Activated naive CD4-positive, alpha-beta T cell treated with anti-CD3 and anti-CD28 coated beads for 36 hours (primary cell): Measurements from ENCODE around the gene PODXL. TPM values are rescaled to one million over a fixed set of nuclear protein-coding genes. Genes with fewer than 3 reads are reported as not detected.
"Not testable (repeated sequence)": the region's sequence is repeated elsewhere in the genome, so short reads cannot be mapped to it uniquely, and the experiment has no call there.

Experiments used
- CTCF ChIA-PET: fragments of 350-600 bp; sonication (Branson Sonifier 250); formaldehyde crosslinking; loops from one replicate; lab custom pipeline; 2021; ENCODE audit warnings: antibody characterized with exemption; lab: Charles Lee
- DNase-seq: peaks from one replicate; pipeline ENCODE4 v3.0.0-alpha.2; 2020
- H3K27ac Mint-ChIP-seq: one replicate; pipeline ENCODE4 v1.8.0; 2021; ENCODE audit warnings: mild to moderate bottlenecking, mixed read lengths
- H3K27me3 Mint-ChIP-seq: one replicate; pipeline ENCODE4 v1.8.0; 2021; ENCODE audit warnings: low read depth, mixed read lengths
- H3K36me3 Mint-ChIP-seq: one replicate; pipeline ENCODE4 v1.8.0; 2021; ENCODE audit warnings: low read depth, mixed read lengths
- H3K4me1 Mint-ChIP-seq: one replicate; pipeline ENCODE4 v1.8.0; 2021; ENCODE audit warnings: low read depth, mixed read lengths
- H3K4me3 Mint-ChIP-seq: one replicate; pipeline ENCODE4 v1.8.0; 2021; ENCODE audit warnings: mild to moderate bottlenecking, moderate library complexity, mixed read lengths
- H3K9me3 Mint-ChIP-seq: one replicate; pipeline ENCODE4 v1.8.0; 2021; ENCODE audit warnings: mixed read lengths
- intact Hi-C: fragments of 100-400 bp; cut with micrococcal nuclease; formaldehyde crosslinking; loops from one replicate; pipeline ENCODE4 v1.15.1; 2023
- total RNA-seq, 2 experiments: library from RNA; stranded (reverse); gene quantifications; one replicate each; pipeline ENCODE4 v1.2.3, GENCODE V29; 2021

Gene PODXL
- total RNA-seq, 2 experiments from 2014 or later = 0.98 to 1.8 TPM

DNA sequence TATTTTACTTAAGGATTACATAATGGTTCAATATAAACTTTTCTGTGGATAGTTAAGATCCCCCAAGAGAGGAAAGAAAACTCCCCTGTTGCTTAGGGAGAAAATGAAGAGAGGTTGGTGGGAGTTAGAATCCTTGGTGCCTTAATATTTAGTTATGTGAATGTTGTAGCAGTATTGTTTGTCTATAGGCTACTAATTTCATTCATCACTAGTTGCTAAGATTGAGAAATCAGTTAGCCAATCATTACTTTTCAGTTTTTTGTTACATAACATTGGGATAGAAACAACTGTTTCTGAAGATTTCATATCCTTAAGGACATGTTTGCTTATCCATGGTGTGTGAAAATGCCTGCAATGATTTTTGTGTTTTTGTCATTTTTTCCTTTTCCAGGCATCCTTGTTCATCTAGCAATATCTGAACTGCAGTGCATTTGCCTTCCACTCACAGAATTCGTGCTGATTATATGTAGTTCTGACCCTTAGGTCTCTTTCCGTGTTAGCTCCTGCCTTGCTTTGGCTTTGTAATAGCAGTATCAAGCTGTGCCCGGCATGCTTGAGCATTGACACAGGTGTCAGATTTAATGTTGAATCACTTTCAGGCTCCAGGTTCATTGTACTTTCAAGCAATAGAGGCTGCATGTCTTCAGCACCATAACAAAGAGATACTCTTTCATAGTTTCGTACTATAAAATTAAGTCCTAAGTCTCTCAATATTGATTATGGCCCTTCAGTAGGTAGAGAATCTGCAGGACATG, 85.0 kb downstream of the PODXL start:
- no peak overlapping the region for H3K4me3 Mint-ChIP-seq
- no peaks in the 10 kb centered on the region for H3K27me3 Mint-ChIP-seq
- no peak overlapping the region for H3K27ac Mint-ChIP-seq
- peaks cover 47% of the 10 kb centered on the region for H3K36me3 Mint-ChIP-seq
- no peak for DNase-seq
- CTCF ChIA-PET = no interaction called here
- no peaks in the 10 kb centered on the region for H3K4me1 Mint-ChIP-seq
- intact Hi-C loops = no loop called here
- H3K9me3 Mint-ChIP-seq = no peaks in the 10 kb centered on the region

DNA sequence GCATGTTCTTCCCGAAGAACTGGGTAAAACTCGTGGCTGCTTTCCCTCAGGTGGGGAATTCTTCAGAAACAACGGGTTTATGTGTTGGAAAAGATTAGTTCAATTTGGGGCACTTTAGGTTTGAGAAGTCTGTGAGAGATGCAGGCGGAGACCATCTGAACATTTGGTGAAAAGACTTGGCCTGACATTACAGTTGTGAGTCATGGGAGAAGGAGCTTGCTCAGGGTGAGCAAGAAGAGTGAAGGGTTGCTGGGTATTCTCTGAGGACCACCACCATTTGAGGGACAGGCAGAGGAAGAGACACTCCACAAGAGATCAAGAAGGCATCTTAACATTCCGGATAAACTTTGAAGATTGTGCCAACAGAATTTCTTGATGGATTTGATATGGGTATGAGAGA, 88.6 kb downstream of the PODXL start:
- no peak overlapping the region for H3K27ac Mint-ChIP-seq
- DNase-seq = no peak
- intact Hi-C loops = no loop called here
- H3K36me3 Mint-ChIP-seq = peaks cover 44% of the 10 kb centered on the region
- H3K4me1 Mint-ChIP-seq = no peaks in the 10 kb centered on the region
- CTCF ChIA-PET = no interaction called here
- no peaks in the 10 kb centered on the region for H3K9me3 Mint-ChIP-seq
- no peak overlapping the region for H3K4me3 Mint-ChIP-seq
- H3K27me3 Mint-ChIP-seq = no peaks in the 10 kb centered on the region

DNA sequence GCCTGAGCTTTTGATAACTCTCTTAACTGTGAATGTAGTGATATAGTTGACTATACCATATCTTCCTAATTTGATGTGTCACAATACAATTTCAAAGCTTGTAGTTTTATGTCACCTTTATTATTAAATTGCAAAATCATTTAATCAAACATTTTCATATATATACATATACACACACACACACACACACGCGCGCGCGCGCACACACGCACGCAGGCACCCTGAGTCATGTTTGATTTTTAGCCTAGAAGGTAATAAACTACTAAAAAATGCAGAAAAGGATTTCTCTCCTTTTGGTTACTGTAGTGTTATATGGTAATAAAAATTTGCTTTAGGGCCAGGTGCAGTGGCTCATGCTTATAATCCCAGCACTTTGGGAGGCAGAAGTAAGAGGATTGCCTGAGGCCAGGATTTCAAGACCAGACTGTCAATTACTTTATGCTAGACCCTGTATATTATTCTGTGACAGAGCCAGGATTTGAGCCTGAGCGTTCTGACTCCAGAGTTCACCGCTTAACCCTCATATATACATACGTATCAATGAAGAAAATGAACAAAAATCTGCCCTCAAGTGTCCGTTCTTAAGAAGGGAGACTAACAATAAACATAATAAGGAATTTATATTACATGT, 89.6 kb downstream of the PODXL start:
- Mint-ChIP-seq H3K27ac (no peak overlapping the region), H3K9me3 (no peaks in the 10 kb centered on the region), H3K4me3 (no peak overlapping the region), H3K36me3 (peaks cover 46% of the 10 kb centered on the region), H3K4me1 (no peaks in the 10 kb centered on the region), H3K27me3 (no peaks in the 10 kb centered on the region)
- CTCF ChIA-PET = no interaction called here
- no peak for DNase-seq
- intact Hi-C loops = no loop called here

DNA sequence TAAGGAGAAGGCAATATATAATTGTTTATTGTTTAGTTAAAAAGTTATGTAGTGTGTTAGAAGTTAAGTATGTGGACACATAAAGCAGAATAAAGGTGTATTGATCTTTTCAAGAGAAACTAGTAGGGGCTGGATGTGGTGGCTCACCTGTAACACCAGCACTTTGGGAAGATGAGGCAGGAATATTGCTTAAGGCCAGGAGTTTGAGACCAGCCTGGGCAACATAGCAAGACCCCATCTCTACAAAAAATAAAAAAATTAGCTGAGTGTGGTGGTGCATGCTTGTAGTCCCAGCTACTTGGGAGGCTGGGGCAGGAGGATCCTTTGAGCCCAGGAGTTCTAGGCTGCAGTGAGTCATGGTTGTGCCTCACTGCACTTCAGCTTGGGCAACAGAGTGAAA, 93.7 kb downstream of the PODXL start:
- H3K27ac Mint-ChIP-seq, CTCF ChIA-PET, H3K4me1 Mint-ChIP-seq, H3K4me3 Mint-ChIP-seq, intact Hi-C loops, H3K9me3 Mint-ChIP-seq, H3K27me3 Mint-ChIP-seq, DNase-seq: not testable (repeated sequence)
- peaks cover 20% of the 10 kb centered on the region for H3K36me3 Mint-ChIP-seq

DNA sequence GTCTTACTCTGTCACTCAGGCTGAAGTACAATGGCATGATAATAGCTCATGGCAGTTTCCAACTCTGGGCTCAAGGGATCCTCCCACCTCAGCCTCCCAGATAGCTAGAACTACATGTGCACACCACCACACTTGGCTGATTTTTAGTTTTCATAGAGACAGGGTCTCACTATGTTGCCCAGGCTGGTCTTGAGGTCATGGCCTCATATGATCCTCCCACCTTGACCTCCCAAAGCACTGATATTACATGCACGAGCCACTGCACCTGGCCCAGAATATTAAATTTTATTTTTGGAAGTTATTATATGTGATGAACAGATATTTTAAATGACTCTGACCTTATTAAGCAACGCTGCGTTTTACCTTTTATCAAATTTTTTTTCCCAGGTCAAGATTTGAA, 94.4 kb downstream of the PODXL start:
- no peak overlapping the region for H3K4me3 Mint-ChIP-seq
- H3K27me3 Mint-ChIP-seq = no peaks in the 10 kb centered on the region
- CTCF ChIA-PET = no interaction called here
- H3K36me3 Mint-ChIP-seq = peaks cover 17% of the 10 kb centered on the region
- no peak overlapping the region for H3K27ac Mint-ChIP-seq
- no peaks in the 10 kb centered on the region for H3K9me3 Mint-ChIP-seq
- intact Hi-C loops = no loop called here
- H3K4me1 Mint-ChIP-seq = peaks cover 2% of the 10 kb centered on the region
- no peak for DNase-seq

DNA sequence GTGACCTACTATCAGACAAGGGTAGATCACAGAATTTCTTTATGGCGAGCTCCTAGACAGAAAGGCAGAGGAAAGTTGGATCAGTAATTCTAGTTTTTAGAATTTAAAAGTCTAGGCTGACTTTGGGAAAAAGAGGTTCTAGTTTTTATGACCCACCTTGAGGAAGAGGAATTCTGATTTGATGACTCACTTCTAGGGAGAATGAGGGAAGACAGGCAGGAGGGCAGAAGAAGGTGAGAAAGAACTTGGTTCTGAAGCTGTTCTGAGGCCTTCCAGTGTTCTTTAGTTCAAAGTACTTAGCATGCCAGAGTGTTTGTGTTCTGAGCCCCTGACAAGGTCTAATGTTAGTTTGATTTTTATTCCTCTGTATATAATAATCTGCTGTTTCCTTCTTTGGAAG, 97.2 kb downstream of the PODXL start:
- no peaks in the 10 kb centered on the region for H3K9me3 Mint-ChIP-seq
- CTCF ChIA-PET = interaction anchor here (0.7 kb wide), 1 partner anchor 462 kb away, joined by 4 read pairs; no protein-coding TSS in a partner anchor
- peaks cover 2% of the 10 kb centered on the region for H3K4me1 Mint-ChIP-seq
- no peak overlapping the region for H3K4me3 Mint-ChIP-seq
- H3K36me3 Mint-ChIP-seq = peaks cover 16% of the 10 kb centered on the region
- intact Hi-C loops = no loop called here
- H3K27ac Mint-ChIP-seq = no peak overlapping the region
- DNase-seq = no peak
- H3K27me3 Mint-ChIP-seq = no peaks in the 10 kb centered on the region

DNA sequence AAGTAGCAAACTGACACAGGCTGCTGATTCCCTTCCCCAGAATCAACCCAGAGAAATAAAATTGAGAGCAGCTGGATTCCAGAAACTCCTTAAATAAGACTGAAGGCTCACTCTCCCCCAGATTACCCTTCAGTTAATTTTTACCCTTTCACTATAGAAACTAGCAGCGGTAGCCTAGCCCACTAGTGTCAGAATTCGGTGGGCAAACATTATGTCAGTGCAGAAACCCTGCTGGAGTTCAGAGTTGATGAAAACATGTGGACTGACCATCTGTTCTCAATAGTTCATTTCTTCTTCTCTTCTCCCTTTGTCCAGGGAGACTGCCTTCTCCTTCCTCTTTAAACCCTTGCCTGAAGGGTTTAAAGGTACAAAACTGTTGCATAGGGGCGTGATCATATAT, 100.1 kb downstream of the PODXL start:
- no peak for DNase-seq
- Mint-ChIP-seq H3K36me3 (peaks cover 11% of the 10 kb centered on the region), H3K4me3 (no peak overlapping the region), H3K4me1 (peaks cover 2% of the 10 kb centered on the region), H3K9me3 (no peaks in the 10 kb centered on the region), H3K27ac (no peak overlapping the region), H3K27me3 (no peaks in the 10 kb centered on the region)
- intact Hi-C loops = no loop called here
- CTCF ChIA-PET = no interaction called here

DNA sequence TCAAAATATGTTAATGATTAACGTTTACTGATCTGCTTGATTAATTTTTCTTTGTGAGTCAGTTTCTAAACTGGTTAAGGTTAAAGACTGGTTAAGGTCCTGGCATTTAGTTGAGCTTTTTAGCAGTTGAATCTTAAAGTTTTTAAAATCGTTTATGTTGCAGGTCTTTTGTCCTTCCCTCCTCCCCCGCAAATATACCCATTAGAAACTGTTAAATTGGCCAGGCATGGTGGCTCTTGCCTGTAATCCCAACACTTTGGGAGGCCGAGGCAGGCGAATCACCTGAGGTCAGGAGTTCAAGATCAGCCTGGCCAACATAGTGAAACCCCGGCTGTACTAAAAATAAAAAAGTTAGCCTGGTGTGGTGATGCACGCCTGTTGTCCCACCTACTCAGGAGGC, 100.9 kb downstream of the PODXL start:
- Mint-ChIP-seq H3K4me3 (no peak overlapping the region), H3K27me3 (no peaks in the 10 kb centered on the region), H3K27ac (no peak overlapping the region), H3K36me3 (peaks cover 11% of the 10 kb centered on the region), H3K4me1 (peaks cover 2% of the 10 kb centered on the region), H3K9me3 (no peaks in the 10 kb centered on the region)
- CTCF ChIA-PET = no interaction called here
- DNase-seq = no peak
- intact Hi-C loops = no loop called here

GRCh38 chr7:131455001-131455400, 101.4 kb downstream of the PODXL start:
- Mint-ChIP-seq H3K4me1 (peaks cover 2% of the 10 kb centered on the region), H3K9me3 (no peaks in the 10 kb centered on the region), H3K36me3 (peaks cover 11% of the 10 kb centered on the region), H3K4me3 (no peak overlapping the region), H3K27me3 (no peaks in the 10 kb centered on the region), H3K27ac (no peak overlapping the region)
- intact Hi-C loops = no loop called here
- no peak for DNase-seq
- CTCF ChIA-PET = no interaction called here

- Mint-ChIP-seq H3K36me3 (peaks cover 11% of the 10 kb centered on the region), H3K27ac (no peak overlapping the region), H3K9me3 (no peaks in the 10 kb centered on the region), H3K4me3 (no peak overlapping the region), H3K27me3 (no peaks in the 10 kb centered on the region), H3K4me1 (no peaks in the 10 kb centered on the region)
- CTCF ChIA-PET = no interaction called here
- no peak for DNase-seq
- intact Hi-C loops = no loop called here
These were observed 101.9 kb downstream of the PODXL start for GRCh38 chr7:131454498-131454897.

Other genes with a start within 250 kb of the PODXL start
- gene MKLN1, start 228.8 kb downstream of the PODXL start, total RNA-seq = 10 to 100 TPM; 29.8 to 34.9 TPM